IPS DF 19.7 (cell line): ENCODE results near the gene SSH3.

ENCODE experiments used
- DNase-seq: peaks from one replicate; pipeline ENCODE4 v3.0.0-alpha.2; 2013; ENCODE audit warnings: low read depth, low spot score

The SSH3 gene

DNA sequence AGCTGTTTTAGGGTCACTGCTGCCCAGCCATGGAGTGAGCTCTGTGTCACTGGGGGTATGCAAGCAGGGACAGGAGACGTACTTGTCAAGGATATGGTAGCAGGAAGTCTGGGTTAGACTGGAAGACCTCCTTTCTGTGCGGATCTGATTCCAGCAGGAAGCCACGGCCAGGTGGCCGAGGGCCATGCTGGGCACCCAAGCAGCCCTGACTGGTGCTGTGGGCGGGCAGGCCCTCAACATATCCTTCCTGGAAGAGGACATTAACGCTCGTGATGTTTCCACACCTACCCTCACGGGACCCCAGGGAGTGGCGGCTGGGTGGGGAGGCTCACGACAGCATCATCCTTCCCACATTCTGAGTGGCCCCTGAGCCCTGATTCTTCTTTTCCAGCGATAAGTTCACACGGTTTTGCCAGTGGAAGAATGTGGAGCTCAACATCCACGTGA, 23.0 kb upstream of the SSH3 start:
- no peak for DNase-seq

DNA sequence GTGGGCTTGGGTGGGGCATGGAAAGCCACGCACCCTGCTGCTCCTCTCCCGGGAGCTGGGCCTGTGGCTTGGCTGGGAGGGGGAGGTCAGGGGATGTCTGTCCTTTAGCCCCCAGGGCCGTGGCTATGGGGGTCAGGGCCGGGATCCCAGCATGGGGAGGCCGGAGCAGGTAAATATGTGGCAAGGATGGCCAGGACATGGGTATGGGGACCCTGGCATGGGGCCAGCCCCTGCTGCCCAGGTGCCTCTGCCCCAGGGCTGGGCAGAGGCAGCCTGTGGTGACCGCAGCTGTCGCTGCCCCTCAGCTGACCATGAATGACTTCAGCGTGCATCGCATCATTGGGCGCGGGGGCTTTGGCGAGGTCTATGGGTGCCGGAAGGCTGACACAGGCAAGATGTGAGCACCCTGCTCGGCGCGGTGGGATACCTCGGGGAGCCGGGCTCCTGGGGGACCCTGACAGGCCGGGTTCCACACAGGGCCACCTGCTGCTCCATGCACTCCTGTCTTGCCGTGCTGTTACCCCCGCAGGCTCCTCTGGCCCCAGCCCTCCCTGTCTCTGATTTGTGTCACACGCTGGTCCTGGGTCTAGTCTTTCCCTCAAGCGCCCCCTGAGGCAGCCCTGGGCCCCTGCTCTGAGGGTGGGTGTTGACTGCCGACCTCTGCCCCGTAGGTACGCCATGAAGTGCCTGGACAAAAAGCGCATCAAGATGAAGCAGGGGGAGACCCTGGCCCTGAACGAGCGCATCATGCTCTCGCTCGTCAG, 22.4 kb upstream of the SSH3 start:
- no peak for DNase-seq

DNA sequence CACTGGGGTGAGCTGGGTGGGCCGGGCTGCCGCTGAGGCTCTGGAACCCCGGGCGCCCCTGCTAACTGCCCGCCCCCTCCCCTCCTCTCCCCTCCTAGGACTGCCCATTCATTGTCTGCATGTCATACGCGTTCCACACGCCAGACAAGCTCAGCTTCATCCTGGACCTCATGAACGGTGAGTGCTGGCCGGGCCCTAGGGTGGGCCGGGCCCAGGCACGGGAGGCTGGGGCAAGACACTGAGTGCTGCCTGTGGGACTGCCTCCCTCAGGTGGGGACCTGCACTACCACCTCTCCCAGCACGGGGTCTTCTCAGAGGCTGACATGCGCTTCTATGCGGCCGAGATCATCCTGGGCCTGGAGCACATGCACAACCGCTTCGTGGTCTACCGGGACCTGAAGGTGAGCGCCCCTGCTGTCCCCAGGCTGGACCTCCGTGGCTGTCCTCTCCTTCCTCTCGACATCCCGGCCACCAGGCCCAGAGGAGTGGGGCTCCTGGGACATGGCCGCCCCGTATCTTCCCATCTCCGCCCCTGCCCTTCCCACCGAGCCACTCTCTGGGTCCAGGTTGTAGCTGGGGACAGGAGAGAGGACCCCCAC, 21.7 kb upstream of the SSH3 start:
- no peak for DNase-seq

DNA sequence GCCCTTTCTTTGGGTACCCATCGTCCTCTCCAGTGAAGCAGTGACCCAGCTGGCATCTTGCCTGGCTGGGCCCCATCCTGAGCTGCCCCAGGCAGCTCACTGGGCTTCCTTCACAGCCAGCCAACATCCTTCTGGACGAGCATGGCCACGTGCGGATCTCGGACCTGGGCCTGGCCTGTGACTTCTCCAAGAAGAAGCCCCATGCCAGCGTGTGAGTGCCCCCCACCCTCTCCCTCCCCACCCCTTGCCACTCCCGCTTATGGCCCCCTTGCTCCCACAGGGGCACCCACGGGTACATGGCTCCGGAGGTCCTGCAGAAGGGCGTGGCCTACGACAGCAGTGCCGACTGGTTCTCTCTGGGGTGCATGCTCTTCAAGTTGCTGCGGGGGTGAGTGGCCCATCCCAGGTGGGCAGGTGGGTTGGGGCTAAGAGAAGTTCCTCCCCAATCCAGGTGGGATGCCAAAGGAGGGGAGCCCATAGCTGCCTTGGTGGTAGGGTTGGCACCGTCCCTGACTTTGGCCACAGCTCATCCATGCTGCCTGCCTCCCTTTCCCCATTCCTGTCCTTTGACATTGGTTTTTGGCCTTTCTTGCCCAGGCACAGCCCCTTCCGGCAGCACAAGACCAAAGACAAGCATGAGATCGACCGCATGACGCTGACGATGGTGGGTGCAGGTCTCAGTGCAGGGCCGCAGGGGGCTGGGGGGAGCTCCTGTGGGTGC, 21.0 kb upstream of the SSH3 start:
- no peak for DNase-seq

DNA sequence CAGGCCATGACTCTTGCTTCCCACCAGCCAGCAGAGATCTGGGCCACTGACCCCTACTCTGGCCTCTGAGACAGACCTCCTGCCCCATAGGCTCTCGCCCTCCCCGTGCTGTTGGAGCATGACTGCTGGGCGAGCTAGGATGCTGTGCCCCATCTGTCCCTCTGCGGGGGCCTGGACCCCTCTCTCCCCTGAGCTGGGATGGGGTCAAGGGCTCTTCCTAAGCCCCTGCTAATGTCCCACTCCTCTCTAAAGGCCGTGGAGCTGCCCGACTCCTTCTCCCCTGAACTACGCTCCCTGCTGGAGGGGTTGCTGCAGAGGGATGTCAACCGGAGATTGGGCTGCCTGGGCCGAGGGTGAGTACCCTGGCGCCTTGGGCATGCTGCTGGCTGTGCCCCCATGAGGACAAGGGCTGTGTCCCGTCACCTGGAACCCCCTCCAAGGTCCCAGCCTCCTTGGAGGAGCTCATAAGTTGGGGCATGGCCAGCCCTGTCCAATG, 20.4 kb upstream of the SSH3 start:
- no peak for DNase-seq

DNA sequence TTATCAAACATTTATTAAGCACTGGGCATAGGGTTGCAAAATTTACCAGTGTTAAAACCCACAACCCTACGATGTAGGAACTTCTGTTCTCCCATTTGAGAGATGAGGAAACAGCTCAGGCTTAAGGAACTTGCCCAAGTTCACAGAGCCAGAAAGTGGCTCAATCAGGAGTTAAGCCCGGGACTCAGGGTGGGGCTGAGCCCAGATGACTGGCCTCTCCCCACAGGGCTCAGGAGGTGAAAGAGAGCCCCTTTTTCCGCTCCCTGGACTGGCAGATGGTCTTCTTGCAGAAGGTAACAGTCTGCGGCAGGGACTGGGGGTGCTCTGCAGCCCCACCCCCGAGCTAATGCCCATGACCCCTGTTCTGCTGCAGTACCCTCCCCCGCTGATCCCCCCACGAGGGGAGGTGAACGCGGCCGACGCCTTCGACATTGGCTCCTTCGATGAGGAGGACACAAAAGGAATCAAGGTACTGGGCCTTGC, 19.8 kb upstream of the SSH3 start:
- no peak for DNase-seq

DNA sequence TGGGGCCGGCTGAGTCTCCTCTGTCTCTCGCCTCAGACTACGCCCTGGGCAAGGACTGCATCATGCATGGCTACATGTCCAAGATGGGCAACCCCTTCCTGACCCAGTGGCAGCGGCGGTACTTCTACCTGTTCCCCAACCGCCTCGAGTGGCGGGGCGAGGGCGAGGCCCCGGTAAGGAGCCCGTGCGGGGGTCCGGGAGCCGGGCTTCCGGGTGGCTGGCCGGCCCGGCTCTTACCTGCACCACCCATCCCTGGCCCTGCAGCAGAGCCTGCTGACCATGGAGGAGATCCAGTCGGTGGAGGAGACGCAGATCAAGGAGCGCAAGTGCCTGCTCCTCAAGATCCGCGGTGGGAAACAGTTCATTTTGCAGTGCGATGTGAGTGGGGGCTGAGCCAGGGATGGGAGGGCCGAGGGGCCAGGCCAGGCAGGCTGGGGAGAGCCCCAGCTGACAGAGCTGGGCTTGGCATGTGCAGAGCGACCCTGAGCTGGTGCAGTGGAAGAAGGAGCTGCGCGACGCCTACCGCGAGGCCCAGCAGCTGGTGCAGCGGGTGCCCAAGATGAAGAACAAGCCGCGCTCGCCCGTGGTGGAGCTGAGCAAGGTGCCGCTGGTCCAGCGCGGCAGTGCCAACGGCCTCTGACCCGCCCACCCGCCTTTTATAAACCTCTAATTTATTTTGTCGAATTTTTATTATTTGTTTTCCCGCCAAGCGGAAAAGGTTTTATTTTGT, 18.4 kb upstream of the SSH3 start:
- no peak for DNase-seq

DNA sequence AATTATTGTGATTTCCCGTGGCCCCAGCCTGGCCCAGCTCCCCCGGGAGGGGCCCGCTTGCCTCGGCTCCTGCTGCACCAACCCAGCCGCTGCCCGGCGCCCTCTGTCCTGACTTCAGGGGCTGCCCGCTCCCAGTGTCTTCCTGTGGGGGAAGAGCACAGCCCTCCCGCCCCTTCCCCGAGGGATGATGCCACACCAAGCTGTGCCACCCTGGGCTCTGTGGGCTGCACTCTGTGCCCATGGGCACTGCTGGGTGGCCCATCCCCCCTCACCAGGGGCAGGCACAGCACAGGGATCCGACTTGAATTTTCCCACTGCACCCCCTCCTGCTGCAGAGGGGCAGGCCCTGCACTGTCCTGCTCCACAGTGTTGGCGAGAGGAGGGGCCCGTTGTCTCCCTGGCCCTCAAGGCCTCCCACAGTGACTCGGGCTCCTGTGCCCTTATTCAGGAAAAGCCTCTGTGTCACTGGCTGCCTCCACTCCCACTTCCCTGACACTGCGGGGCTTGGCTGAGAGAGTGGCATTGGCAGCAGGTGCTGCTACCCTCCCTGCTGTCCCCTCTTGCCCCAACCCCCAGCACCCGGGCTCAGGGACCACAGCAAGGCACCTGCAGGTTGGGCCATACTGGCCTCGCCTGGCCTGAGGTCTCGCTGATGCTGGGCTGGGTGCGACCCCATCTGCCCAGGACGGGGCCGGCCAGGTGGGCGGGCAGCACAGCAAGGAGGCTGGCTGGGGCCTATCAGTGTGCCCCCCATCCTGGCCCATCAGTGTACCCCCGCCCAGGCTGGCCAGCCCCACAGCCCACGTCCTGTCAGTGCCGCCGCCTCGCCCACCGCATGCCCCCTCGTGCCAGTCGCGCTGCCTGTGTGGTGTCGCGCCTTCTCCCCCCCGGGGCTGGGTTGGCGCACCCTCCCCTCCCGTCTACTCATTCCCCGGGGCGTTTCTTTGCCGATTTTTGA, 17.5 kb upstream of the SSH3 start:
- no peak for DNase-seq

DNA sequence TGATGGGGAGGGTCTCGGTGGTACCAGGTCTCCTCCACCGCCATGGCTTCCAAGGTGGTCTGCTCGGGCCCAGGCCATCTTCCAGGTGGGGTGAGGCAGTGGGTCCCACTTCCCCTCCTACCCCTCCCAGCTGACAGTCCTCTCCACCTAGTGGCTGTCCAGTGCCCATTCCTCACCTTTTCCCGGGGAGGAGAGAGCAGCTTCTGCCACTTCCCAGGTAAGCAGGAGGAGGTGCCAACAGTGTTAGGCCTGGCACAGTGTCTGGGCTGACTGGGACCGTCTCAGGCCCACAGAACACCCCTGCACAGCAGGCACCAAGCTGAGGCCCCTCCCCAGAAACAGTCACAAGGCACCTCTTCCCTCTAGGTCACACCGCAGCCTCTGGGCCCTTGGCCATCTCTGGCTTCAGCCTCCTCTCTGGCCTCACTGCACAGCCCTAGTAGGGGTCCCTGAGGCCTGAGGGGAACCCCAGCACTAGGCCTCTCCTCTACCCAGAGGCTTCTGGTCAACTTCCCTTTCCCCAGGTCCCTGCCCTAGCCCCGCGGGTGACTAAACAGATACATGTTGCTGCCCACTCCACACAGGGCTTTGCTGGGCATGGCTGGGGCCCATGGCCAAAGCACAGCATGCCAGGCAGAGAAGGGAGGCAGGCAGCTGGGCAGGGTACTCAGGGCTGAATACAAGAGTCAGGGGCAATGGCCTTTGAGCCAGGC, 16.6 kb upstream of the SSH3 start:
- no peak for DNase-seq

DNA sequence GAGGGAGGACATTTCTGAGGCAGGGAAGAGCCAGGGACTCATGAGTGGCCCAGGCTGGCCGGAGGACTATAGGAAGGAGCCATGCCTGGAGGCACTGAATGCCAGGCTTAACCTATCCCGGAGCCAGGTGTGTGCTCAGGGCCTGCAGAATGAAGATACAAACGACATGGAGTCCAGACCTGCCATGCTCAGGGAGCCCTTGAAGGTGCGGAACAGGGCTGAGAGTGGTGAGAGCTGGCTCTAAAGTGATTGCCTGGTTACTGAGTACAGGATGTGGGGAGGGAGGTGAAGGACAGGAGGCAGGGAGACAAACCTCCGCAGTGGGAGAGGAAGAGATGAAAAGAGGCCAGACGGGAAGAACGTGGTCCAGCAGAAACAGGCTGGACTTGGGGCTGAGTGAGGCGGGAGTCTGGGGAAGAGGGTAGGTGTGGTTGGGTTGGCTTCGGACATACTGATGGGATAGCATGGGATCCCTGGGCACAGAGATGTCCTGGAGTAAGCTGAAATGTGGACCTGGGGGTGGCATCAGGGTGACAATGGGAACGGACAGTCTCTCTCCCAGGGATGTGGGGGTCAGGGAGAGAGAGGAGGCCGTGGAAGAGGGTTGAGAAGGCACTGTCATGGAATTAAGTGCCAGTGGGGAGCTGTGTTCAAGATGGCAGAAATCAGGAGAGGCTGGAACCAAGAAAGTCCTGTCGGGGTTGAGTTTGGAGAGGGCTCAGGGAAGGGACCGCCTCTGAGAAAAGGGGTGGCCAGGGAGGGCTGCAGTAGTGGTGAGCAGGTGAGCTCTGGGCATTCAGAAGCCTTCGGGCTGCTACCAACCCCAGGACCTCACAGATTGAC, 15.8 kb upstream of the SSH3 start:
- no peak for DNase-seq

DNA sequence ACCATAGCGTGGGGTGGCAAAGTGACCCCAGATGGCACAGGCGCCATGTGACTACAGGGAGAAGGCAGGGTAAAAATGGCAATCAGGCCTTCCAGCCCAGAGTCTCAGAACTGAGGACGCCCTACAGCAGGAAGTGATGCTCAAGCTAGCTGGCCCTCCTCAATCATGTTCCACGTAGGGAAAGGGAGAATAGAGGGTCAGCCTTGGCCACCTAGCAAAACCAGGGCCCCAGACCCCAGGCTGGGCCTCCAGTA, 15.2 kb upstream of the SSH3 start:
- no peak for DNase-seq

DNA sequence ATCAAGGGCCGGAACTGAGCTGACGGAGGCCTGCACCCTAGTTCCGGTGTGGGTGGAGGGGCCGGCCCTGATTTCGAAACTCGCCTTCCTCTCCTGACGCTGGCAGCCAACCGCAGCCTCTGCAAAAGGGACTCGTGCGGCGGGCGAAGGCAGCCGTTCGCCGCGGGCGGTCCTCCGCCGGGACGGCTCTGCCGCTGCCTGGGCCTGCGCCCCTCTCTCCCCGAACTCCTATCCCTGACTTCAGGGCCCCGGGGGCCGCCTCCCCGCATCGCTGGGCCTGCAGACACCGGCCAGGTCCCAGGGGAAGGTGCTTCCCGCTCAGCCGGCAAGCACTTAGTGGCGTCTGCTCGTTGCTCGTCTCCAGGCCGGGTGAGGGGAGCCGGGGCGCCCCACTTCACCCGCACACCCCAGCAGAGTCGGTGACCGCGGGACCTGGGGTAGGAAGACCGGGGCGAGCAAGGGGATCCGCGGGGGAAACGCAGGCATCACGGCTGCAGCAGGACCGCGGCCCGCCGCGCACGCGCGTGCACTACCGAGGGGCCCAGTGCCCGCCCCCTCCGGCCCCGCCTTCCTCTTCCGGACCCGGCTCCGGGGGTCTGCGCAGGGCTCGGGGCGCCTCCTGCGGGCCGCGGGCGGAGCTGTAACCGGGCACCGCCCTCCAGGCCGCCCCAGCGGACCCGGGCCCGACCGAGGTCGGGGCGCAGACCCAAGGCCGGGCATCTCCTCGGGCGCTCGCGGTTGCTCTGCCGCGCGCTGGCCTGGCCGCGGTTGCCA, 14.7 kb upstream of the SSH3 start:
- DNase-seq: no peak

DNA sequence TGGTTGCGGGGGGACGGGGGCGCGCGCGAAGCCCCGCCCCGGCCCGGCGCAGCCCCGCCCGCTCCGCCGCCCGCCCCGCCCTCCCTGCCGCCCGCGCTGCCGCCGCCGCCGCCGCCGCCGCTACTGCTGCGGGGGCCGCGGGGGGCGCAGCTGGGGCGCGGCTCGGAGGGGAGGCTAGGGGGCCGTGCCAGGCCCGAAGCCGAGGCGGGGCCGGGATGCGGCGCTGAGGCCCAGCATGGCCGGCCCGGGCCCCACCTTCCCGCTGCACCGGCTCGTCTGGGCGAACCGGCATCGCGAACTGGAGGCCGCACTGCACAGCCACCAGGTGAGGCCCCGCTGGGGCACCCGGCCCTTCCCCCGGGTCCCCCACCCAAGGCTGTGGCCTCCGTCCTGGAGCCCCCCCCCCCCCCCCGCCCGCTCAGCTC, 14.1 kb upstream of the SSH3 start, which contains the start of gene ANKRD13D:
Gene ANKRD13D, plus strand, starts transcription at position 78 of the 425 bp plus-strand sequence. Its CDS starts 158 bp downstream, at position 236.
- no peak for DNase-seq

DNA sequence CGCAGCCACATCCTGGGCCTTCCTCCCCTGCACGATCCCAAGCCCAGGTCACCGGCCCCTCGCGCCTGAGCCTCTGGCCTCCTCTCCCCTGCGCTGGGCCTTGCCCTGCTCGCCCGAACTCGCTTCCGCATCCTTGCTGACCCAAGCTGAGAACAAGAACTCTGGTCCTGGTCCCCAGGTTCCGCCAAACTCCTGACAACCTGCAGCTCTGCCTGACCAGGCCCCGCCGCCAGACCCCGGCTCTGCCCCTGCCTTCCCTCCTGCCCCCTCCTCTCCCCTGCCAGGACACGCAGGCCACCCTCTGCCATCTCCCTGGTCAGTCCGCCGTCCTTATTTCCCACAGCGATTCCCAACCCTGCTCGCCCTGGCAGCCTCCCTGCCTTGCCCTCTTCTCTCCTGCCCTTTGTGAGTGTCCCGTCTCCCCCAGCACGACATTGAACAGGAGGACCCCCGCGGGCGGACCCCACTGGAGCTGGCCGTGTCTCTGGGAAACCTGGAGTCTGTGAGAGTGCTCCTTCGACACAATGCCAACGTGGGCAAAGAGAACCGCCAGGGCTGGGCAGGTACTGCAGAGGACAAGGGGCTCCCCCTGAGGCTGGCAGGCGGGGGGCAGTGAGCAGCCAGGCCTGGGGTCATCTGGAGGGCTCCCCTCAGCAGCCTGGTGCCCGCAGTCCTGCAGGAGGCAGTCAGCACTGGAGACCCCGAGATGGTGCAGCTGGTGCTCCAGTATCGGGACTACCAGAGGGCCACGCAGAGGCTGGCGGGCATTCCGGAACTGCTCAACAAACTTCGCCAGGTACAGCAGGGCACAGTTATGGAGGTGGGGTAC, 13.5 kb upstream of the SSH3 start:
- no peak for DNase-seq

DNA sequence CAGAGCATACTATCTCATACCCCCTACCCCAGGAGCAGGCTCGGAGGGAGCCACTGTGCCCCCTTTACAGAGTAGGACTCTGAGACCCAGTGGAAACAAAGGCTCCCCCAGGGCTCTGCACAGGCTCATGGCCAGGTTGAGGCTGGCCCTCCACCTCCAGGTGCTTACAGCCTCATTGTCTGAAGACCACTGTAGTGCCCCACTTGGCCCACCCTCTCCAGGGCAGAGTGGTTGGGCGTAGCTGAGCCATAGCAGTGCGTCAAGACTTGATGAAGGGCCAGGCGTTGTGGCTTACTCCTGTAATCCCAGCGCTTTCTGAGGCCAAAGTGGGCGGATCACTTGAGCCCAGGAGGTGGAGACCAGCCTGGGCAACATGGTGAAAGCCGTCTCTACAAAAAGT, 12.5 kb upstream of the SSH3 start:
- no peak for DNase-seq

DNA sequence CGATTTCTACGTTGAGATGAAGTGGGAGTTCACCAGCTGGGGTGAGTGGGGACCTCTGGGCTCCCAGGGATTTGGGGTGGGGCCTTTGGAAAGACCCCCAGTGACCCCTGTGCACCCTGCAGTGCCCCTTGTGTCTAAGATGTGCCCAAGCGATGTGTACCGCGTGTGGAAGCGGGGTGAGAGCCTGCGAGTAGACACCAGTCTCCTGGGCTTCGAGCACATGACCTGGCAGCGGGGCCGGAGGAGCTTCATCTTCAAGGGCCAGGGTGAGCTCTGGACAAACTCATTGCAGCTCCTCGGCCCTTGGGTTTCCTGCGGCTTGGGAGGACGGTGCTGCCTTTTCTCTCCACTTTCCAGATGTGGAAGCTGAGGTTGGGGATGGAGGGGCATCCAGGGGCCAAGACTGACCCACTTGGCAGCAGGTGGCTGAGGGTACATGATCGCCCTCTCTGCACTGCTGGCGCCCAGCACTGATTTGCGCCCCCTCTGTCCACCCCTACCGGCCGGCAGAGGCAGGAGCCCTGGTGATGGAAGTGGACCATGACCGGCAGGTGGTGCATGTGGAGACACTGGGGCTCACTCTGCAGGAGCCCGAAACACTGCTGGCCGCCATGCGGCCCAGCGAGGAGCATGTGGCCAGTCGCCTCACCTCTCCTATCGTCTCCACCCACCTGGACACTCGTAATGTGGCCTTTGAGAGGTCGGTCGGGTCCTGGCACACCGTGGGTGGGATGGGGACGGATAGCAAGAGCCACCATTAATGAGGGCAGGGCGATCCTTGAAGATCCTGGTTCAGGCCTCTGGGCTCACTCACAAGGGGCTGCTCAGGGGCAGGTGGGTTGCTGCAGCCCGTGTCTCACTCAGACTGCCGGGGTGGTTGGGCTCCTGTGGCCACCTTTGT, 11.6 kb upstream of the SSH3 start:
- no peak for DNase-seq

DNA sequence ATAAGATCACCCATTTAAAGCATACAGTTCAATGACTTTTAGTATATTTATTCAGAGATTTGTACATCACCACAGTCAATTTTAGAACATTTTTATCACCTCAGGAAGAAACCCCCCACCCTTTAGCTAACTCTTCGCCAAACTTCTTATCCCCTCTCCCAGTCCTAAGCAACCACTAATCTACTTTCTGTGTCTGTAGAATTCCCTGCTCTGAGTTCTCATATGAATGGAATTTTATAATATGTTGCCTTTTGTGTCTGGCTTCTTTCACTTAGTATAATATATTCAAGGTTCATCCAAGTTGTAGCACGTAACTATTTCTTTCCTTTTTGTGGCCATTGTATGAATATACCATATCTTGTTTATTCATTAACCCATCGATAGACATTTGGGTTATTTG, 10.7 kb upstream of the SSH3 start:
- no peak for DNase-seq
